Measurements from ENCODE around the gene AKIP1.
"Not testable (repeated sequence)": the region's sequence is repeated elsewhere in the genome, so short reads cannot be mapped to it uniquely, and the experiment has no call there.

The AKIP1 gene

DNA sequence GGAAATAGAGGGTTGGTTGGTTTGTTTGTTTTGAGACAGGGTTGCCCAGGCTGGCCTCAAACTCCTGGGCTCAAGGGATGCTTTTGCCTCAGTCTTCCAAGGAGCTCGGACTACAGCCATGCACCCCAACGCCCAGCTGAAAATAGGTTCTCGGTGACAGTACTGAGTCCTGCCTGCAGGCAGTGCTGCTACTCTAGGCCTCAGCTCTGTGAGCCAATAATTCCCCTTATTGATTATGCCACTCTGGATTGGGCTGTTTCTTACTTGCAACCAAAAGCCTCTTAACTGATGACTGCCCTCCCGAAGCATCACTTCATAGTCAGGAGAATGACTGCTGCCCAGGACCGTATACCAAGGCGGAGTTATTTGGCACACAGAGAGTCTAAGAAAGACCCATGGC, 22.9 kb downstream of the AKIP1 start:
- Histone ChIP-seq H3K9me2 (replicated peaks; ENCODE audit: insufficient read depth, low read length) (no peaks in the 10 kb centered on the region), H4K20me1 (ENCODE audit: insufficient read depth, low read length) (no peaks in the 10 kb centered on the region), H3K4me1 (ENCODE audit: low read length) (no peaks in the 10 kb centered on the region), H3K9ac (ENCODE audit: low read length) (no peak overlapping the region), H3K9me3 (replicated peaks; ENCODE audit: insufficient read depth, low read length) (no peaks in the 10 kb centered on the region), H2AFZ (ENCODE audit: low read length) (no peak overlapping the region), H3K27me3 (replicated peaks; ENCODE audit: insufficient read depth, low read length) (no peaks in the 10 kb centered on the region), H3K27ac (ENCODE audit: low read length) (no peak overlapping the region), H3K4me3 (ENCODE audit: low read length) (no peak overlapping the region), H3K36me3 (replicated peaks; ENCODE audit: insufficient read depth, low read length) (no peaks in the 10 kb centered on the region), H3F3A (ENCODE audit: insufficient read depth, low read length) (no peaks in the 10 kb centered on the region), H3K79me2 (ENCODE audit: low read length) (no peaks in the 10 kb centered on the region), H3K4me2 (ENCODE audit: low read depth, low read length) (no peak overlapping the region)
- TF ChIP-seq, protein P1, sequence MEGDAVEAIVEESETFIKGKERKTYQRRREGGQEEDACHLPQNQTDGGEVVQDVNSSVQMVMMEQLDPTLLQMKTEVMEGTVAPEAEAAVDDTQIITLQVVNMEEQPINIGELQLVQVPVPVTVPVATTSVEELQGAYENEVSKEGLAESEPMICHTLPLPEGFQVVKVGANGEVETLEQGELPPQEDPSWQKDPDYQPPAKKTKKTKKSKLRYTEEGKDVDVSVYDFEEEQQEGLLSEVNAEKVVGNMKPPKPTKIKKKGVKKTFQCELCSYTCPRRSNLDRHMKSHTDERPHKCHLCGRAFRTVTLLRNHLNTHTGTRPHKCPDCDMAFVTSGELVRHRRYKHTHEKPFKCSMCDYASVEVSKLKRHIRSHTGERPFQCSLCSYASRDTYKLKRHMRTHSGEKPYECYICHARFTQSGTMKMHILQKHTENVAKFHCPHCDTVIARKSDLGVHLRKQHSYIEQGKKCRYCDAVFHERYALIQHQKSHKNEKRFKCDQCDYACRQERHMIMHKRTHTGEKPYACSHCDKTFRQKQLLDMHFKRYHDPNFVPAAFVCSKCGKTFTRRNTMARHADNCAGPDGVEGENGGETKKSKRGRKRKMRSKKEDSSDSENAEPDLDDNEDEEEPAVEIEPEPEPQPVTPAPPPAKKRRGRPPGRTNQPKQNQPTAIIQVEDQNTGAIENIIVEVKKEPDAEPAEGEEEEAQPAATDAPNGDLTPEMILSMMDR (IDR thresholded peaks at IDR 0.05; ENCODE audit: low read length): no peak
- TF ChIP-seq EZH2 (optimal IDR thresholded peaks at IDR 0.05; ENCODE audit: low read depth, low read length) (no peak), EZH2phosphoT487 (IDR thresholded peaks at IDR 0.05; ENCODE audit: low read length) (no peak)
- DNase-seq: no peak

DNA sequence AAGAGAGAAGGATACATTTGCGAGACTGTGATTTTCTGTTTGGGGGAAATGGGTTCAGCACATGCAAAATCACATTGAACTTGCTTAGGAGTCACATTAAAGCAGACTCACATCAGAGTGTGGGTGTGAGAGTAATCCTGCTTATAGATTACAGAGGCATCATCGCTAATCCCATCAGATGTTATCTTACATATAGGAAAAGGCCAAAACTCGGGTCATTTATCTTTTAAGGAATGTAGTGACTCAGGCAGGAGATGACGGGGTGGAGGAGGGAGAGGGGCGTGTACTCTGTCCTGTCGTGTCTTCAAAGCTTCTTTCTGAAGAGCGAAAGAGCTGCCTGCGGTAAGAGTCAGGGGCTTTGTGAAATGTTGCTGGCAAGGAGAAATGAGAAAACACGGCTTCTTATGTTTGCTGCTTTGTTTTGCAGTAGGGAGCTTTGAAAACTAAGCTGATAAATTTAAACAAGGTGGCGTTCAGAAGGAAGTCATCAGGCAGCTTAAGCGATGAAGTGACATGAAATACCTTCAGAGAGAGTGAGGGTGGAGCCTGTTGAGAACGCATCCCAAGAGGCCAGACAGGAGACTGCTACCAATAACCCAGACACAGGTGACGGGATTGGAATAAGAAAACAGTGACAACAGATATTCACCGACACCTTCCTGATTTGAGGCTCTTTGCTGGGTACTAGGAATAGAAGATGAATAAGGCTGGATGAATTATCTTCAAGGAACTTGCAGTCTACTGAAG, 23.9 kb downstream of the AKIP1 start:
- no peak overlapping the region for H3K4me3 ChIP-seq (ENCODE audit: low read length)
- DNase-seq: no peak
- no peak overlapping the region for H3K9ac ChIP-seq (ENCODE audit: low read length)
- H2AFZ ChIP-seq (ENCODE audit: low read length): no peak overlapping the region
- no peaks in the 10 kb centered on the region for H3K27me3 ChIP-seq (replicated peaks; ENCODE audit: insufficient read depth, low read length)
- H3K36me3 ChIP-seq (replicated peaks; ENCODE audit: insufficient read depth, low read length): no peaks in the 10 kb centered on the region
- no peaks in the 10 kb centered on the region for H3K79me2 ChIP-seq (ENCODE audit: low read length)
- no peak overlapping the region for H3K27ac ChIP-seq (ENCODE audit: low read length)
- no peak overlapping the region for H3K4me2 ChIP-seq (ENCODE audit: low read depth, low read length)
- H3K9me3 ChIP-seq (replicated peaks; ENCODE audit: insufficient read depth, low read length): no peaks in the 10 kb centered on the region
- no peaks in the 10 kb centered on the region for H3K4me1 ChIP-seq (ENCODE audit: low read length)
- TF ChIP-seq, protein P1 (IDR thresholded peaks at IDR 0.05; ENCODE audit: low read length): no peak
- H3K9me2 ChIP-seq (replicated peaks; ENCODE audit: insufficient read depth, low read length): no peaks in the 10 kb centered on the region
- H4K20me1 ChIP-seq (ENCODE audit: insufficient read depth, low read length): no peaks in the 10 kb centered on the region
- no peaks in the 10 kb centered on the region for H3F3A ChIP-seq (ENCODE audit: insufficient read depth, low read length)

DNA sequence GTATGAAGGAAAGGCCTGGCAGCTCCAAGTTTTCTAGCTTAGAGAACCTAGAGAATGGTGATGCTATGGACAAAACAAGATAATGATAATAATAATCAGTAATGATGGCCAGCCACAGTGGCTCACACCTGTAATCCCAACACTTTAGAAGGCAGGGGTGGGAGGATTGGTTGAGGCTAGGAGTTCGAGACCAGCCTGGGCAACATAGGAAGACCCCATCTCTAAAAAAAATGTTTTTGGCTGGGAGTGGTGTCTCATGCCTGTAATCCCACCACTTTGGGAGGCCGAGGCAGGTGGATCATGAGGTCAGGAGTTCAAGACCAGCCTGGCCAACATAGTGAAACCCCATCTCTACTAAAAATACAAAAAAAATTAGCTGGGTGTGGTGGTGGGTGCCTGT, 24.8 kb downstream of the AKIP1 start:
- H4K20me1 ChIP-seq (ENCODE audit: insufficient read depth, low read length); DNase-seq; H3K9me2 ChIP-seq (replicated peaks; ENCODE audit: insufficient read depth, low read length); H3K27me3 ChIP-seq (replicated peaks; ENCODE audit: insufficient read depth, low read length); H3K4me2 ChIP-seq (ENCODE audit: low read depth, low read length); H3K4me1 ChIP-seq (ENCODE audit: low read length); H3F3A ChIP-seq (ENCODE audit: insufficient read depth, low read length); H3K4me3 ChIP-seq (ENCODE audit: low read length); H3K79me2 ChIP-seq (ENCODE audit: low read length); H2AFZ ChIP-seq (ENCODE audit: low read length); H3K9ac ChIP-seq (ENCODE audit: low read length); H3K36me3 ChIP-seq (replicated peaks; ENCODE audit: insufficient read depth, low read length); H3K27ac ChIP-seq (ENCODE audit: low read length); H3K9me3 ChIP-seq (replicated peaks; ENCODE audit: insufficient read depth, low read length): not testable (repeated sequence)

DNA sequence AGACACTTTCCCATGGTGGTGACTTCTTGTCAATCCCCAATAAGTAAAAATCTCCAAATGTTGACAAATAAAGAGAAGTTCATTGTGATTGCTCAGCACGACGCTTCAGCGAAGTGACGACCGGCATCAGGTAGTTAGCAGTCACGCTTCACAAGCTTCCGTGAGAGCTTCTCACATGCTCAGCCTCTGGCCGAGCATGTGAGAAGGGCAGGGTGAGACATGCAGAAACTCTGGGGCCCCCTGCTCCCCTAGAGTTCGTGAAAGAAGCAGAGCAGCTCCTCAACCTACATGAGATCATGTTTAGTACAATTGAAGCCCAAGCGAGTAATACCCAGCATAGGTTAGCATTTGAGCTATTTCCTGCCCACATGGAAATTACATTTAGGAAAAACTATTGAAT, 26.2 kb downstream of the AKIP1 start:
- H4K20me1 ChIP-seq (ENCODE audit: insufficient read depth, low read length): no peaks in the 10 kb centered on the region
- no peak for DNase-seq
- no peaks in the 10 kb centered on the region for H3F3A ChIP-seq (ENCODE audit: insufficient read depth, low read length)
- no peak overlapping the region for H3K9ac ChIP-seq (ENCODE audit: low read length)
- TF ChIP-seq EZH2phosphoT487 (IDR thresholded peaks at IDR 0.05; ENCODE audit: low read length) (no peak), EZH2 (optimal IDR thresholded peaks at IDR 0.05; ENCODE audit: low read depth, low read length) (no peak)
- TF ChIP-seq, protein P1 (IDR thresholded peaks at IDR 0.05; ENCODE audit: low read length): no peak
- no peaks in the 10 kb centered on the region for H3K36me3 ChIP-seq (replicated peaks; ENCODE audit: insufficient read depth, low read length)
- no peaks in the 10 kb centered on the region; the same call in 1 of the 2 replicates for H3K27me3 ChIP-seq (replicated peaks; ENCODE audit: insufficient read depth, low read length)
- no peaks in the 10 kb centered on the region for H3K4me1 ChIP-seq (ENCODE audit: low read length)
- H3K4me3 ChIP-seq (ENCODE audit: low read length): no peak overlapping the region
- no peak overlapping the region for H2AFZ ChIP-seq (ENCODE audit: low read length)
- no peaks in the 10 kb centered on the region for H3K79me2 ChIP-seq (ENCODE audit: low read length)
- H3K4me2 ChIP-seq (ENCODE audit: low read depth, low read length): no peak overlapping the region
- H3K9me2 ChIP-seq (replicated peaks; ENCODE audit: insufficient read depth, low read length): no peaks in the 10 kb centered on the region
- H3K9me3 ChIP-seq (replicated peaks; ENCODE audit: insufficient read depth, low read length): no peaks in the 10 kb centered on the region
- H3K27ac ChIP-seq (ENCODE audit: low read length): no peak overlapping the region

All from MM.1S (cell line).